Hair follicular keratinocyte (primary cell): ENCODE results near the gene DNAJA3. TPM values are rescaled to one million over a fixed set of nuclear protein-coding genes. Genes with fewer than 3 reads are reported as not detected.

ENCODE experiments used
- total RNA-seq: library from RNA; depleted of rRNA; stranded (reverse); fragments of >200 nt; gene quantifications from 2 replicates; pipeline ENCODE4 v1.2.3, GENCODE V29; 2015

Gene DNAJA3
- 53.5 and 69.5 TPM in 2 replicates for total RNA-seq

DNA sequence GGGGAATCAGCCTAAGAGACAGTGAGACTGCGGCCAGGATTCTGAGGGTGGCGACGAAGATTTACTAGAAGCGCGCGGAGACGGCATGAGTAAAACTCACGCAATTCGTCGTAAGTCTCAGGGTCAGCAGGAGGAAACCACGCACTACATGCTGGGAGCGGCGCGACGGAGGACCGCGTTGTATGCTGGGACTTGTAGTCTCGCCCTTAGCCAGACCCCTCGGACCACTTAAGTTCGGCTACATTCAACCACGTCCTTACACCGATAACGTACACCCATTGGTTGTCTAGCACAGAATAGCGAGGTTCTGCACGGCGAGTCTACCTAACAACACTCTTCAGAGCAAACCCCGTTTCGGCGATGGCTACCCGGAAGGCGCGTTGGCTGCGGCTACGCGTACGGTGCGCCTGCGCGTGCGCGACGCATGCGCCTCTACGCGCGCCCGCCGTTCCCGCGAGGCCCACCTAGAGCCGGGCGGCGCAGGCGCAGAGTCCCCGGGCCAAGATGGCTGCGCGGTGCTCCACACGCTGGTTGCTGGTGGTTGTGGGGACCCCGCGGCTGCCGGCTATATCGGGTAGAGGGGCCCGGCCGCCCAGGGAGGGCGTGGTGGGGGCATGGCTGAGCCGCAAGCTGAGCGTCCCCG lies at the start of gene DNAJA3:
DNAJA3 (plus strand) TSS at position 491 of the 643 bp plus-strand sequence; CDS start at position 505, 14 bp downstream.

DNA sequence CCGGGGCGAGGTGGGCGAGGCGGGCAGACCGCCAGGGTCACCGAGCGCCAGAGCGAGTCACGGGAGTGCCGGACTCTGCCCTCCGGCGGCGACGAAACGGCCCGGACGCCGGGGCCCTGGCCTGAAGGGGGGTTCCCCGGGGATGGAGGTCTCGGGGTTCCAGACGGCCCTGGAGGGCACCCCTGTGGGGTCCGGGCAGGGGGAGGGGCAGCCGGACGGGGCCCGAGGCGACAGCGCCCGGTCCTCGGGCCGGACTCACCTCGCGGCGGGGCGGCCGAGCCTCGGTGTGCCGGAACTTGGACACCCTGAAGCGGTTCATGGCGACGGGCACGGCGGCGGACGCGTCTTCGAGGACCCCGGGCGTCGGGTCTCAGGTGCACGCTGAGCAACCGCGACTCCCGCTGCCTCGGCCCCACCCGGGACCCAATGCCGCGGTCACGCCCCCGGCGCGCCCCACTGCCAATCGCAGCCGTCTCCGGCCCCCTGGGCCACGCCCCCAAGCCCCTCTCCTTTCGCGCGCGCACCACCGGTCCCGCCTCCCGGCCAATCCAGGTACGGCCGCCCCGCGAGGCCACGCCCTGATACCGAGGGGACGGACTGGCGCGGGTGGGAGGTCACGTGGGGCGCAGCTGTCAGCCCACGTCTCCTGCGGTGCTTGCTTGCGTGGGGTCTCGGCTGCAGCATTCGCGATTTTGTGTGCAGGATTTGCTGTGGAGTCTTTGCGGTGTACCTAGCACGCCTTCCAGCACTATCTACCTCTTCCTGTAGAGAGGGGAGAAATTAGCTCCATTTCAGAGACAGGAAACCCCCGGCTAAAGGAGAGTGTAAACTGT lies 9.3 kb upstream of the DNAJA3 start, which contains the start of gene CORO7:
CORO7 (minus strand) TSS at position 397 of the 833 bp plus-strand sequence; CDS start at position 319, 78 bp downstream.

DNA sequence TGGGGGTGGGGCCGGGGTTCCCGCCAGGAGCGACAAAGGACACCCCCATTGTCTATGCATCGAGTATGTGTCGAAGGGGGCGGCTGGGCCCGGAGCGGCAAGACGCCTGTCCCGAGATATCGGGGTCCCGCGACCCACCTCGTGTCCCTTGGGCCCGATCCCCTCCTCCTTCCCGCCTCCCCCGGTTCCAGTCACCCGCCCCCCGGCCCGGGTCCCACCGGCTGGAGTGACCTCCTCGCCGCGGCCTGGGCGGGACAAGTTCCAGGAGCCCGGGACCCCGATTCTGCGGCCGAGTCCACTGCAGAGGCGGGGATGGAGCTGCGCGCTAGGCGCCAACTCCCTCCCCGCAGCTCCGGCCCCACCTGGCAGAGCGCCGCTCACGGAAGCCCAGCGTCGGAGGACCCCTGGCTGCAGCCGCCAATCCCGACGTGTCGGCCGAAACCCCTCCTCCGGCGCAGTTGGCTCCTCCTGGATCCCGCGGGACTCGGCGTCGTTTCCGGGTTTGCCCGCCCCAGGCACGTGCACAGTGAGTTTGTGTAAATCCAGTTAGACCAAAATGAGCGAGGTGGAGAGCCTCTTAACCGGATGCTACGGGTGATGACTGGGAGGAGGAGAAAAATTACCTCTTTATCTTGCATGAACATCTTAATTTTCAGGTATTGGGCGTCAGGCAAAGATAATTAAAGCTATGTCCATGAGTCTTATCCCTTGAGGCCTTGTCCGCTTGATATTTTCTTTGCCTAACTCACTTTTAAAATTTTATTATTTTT lies 48.7 kb downstream of the DNAJA3 start, which contains the start of gene NMRAL1:
NMRAL1 (minus strand) TSS at position 434 of the 770 bp plus-strand sequence. CDS start 493 bp downstream, outside the sequence.

DNA sequence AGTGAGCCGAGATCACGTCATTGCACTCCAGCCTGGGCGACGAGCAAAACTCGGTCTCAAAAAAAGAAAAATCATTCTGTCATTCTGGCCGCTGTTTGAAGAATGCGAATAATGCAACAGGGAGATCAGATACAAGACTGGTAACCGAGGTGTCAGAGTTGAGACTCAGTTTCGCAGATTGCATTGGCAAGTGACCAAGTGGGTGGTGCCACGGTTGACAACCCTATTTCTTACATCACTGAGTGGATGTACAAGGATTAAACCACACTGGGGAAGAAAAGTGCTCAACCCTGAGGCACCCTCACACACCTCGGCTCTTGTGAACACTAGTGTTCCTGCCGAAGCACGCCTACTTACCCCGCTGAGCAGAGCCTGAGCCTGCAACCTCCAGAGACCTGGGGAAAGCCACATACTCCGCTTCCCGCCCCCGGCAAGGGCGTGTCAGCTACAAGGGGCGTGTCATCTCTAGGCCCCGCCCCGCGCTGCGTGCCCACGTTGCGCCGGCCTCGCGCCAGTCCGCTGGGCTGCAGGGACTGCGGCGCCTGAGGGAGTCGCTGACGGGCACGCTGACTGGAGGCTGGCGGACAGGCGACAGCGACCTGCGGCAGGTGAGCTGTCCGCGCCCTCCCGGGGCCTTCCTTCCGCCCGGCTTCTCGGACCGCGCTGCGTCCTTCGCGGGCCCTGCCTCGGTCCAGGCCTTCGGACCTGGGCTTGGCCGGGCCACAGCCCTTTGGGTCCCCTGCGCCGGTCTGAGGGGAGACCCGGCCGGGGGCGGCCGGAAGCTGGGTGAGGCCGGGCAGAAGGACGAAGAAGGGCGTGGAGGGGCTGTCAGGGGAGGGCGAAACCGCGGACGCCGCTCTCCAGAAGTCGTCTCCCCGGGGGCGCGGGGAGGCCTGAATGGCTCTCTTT lies 50.5 kb downstream of the DNAJA3 start, which contains the start of gene HMOX2:
HMOX2 (plus strand) TSS at position 519 of the 909 bp plus-strand sequence. CDS start 29,127 bp downstream, outside the sequence.

Other genes starting within 250 kb of the DNAJA3 start
- gene SRL, start 183.8 kb upstream of the DNAJA3 start, total RNA-seq, result not detected in 2 replicates
- gene TFAP4, start 152.8 kb upstream of the DNAJA3 start, total RNA-seq, result 8.0 and 14.2 TPM in 2 replicates
- 1.0 and 2.1 TPM in 2 replicates for gene GLIS2, start 109.8 kb upstream of the DNAJA3 start, total RNA-seq
- gene PAM16, start 74.5 kb upstream of the DNAJA3 start, total RNA-seq, result 67.8 and 97.0 TPM in 2 replicates
- 7.8 and 12.6 TPM in 2 replicates for gene VASN, start 54.0 kb upstream of the DNAJA3 start, total RNA-seq
- gene CORO7, start 9.3 kb upstream of the DNAJA3 start, total RNA-seq, result 12.3 and 20.2 TPM in 2 replicates
- gene NMRAL1, start 48.8 kb downstream of the DNAJA3 start, total RNA-seq, result 73.4 and 107 TPM in 2 replicates
- gene HMOX2, start 50.5 kb downstream of the DNAJA3 start, total RNA-seq, result 107 and 162 TPM in 2 replicates
- gene CDIP1, start 112.9 kb downstream of the DNAJA3 start, total RNA-seq, result 38.1 and 39.1 TPM in 2 replicates
- not detected in 2 replicates for gene C16orf96, start 130.5 kb downstream of the DNAJA3 start, total RNA-seq
- gene UBALD1, start 189.0 kb downstream of the DNAJA3 start, total RNA-seq, result 10.9 and 11.0 TPM in 2 replicates
- 15.9 and 17.5 TPM in 2 replicates for gene MGRN1, start 199.0 kb downstream of the DNAJA3 start, total RNA-seq